Endothelial cell of umbilical vein (primary cell): ENCODE measurements around the gene UBE2I. TPM values are rescaled to one million over a fixed set of nuclear protein-coding genes. Genes with fewer than 3 reads are reported as not detected.

Experiments
- BruUV-seq: library from RNA; stranded (reverse); fragments of 400-500 nt; replicated peaks from 2 replicates; lab custom pipeline; 2021; lab: Mats Ljungman, UMichigan
- CTCF ChIA-PET: fragments of 300-600, 350-600 bp; sonication (Branson Sonifier 250); formaldehyde crosslinking; loops from one replicate; lab custom pipeline; 2021; ENCODE audit warnings: antibody characterized with exemption, inconsistent platforms; lab: Charles Lee
- POLR2A ChIA-PET: fragments of 300-600, 350-600 bp; sonication (Branson Sonifier 250); formaldehyde crosslinking; loops from one replicate; lab custom pipeline; 2021; ENCODE audit warnings: antibody characterized with exemption, inconsistent platforms; lab: Charles Lee
- DNase-seq: peaks from one replicate; pipeline ENCODE4 v3.0.0-alpha.2; 2011; ENCODE audit warnings: low read depth, low spot score
- FAIRE-seq: peaks from 2 replicates; lab custom pipeline; 2011; peaks lifted over from hg19 to GRCh38; lab: Jason Lieb, UNC
- H2AFZ ChIP-seq: 2 replicates; pipeline ENCODE4 v1.6.0; 2012; ENCODE audit warnings: low read depth, low read length, control low read depth, inconsistent platforms
- H3K27ac ChIP-seq: 2 replicates; pipeline ENCODE4 v1.5.1; 2011; ENCODE audit warnings: low read depth, mild to moderate bottlenecking, control low read depth, low read length, moderate library complexity; ENCODE audit not compliant: insufficient read depth
- H3K27me3 ChIP-seq, 2 experiments: 2 replicates each; pipeline versions ENCODE4 v1.6.0 to v1.6.1; 2011; ENCODE audit warnings: low read length in 2 of 2, mixed read lengths in 1 of 2; ENCODE audit not compliant: control insufficient read depth in 2 of 2, insufficient read depth in 2 of 2
- H3K36me3 ChIP-seq, 2 experiments: 2 replicates in 1 of 2; 3 replicates in 1 of 2; pipeline ENCODE4 v1.5.1; 2011; ENCODE audit warnings: low read length in 2 of 2, mild to moderate bottlenecking in 1 of 2, moderate library complexity in 1 of 2; ENCODE audit not compliant: control insufficient read depth in 2 of 2, insufficient read depth in 2 of 2; ENCODE audit errors: extremely low read depth in 1 of 2
- H3K4me1 ChIP-seq: 3 replicates; pipeline ENCODE4 v1.5.1; 2011; ENCODE audit warnings: mild to moderate bottlenecking, low read length; ENCODE audit not compliant: control insufficient read depth, insufficient read depth; ENCODE audit errors: extremely low read depth
- H3K4me2 ChIP-seq: 2 replicates; pipeline ENCODE4 v1.6.1; 2011; ENCODE audit warnings: low read length, control low read depth, mixed read lengths; ENCODE audit not compliant: insufficient read depth
- H3K4me3 ChIP-seq, 3 experiments: fragments of 200-600 bp in 1 of 3; sonication (generic), shearing (Covaris generic) in 1 of 3; replicated peaks in 1 of 3; 2 replicates each; pipeline ENCODE4 v1.5.1; 2011 to 2016; ENCODE audit warnings: control low read depth in 3 of 3, low read length in 3 of 3, mild to moderate bottlenecking in 2 of 3, inconsistent platforms in 1 of 3, low read depth in 1 of 3, moderate library complexity in 1 of 3; ENCODE audit not compliant: insufficient read depth in 1 of 3
- H3K79me2 ChIP-seq: 2 replicates; pipeline ENCODE4 v1.6.0; 2012; ENCODE audit warnings: low read length, inconsistent platforms; ENCODE audit not compliant: control insufficient read depth, insufficient read depth
- H3K9ac ChIP-seq: replicated peaks from 2 replicates; pipeline ENCODE3; 2011; ENCODE audit warnings: low read length, control low read depth; ENCODE audit not compliant: insufficient read depth; ENCODE audit errors: extremely low read depth
- H3K9me1 ChIP-seq: replicated peaks from 3 replicates; pipeline ENCODE4 v1.6.0; 2011; ENCODE audit warnings: mild to moderate bottlenecking, low read length; ENCODE audit not compliant: control insufficient read depth, insufficient read depth; ENCODE audit errors: extremely low read depth
- H3K9me3 ChIP-seq: replicated peaks from 2 replicates; pipeline ENCODE4 v1.5.1; 2012; ENCODE audit warnings: low read length, inconsistent platforms; ENCODE audit not compliant: control insufficient read depth, insufficient read depth
- H4K20me1 ChIP-seq: replicated peaks from 2 replicates; pipeline ENCODE3; 2011; ENCODE audit warnings: mild to moderate bottlenecking, low read length; ENCODE audit not compliant: control insufficient read depth, insufficient read depth; ENCODE audit errors: extremely low read depth
- CTCF ChIP-seq, 2 donors: IDR thresholded peaks; 1 replicate in 1 of 2; 2 replicates in 1 of 2; pipeline ENCODE4 v1.5.1; 2011; ENCODE audit warnings: low read length in 2 of 2, mild to moderate bottlenecking in 2 of 2, moderate library complexity in 2 of 2, control low read depth in 1 of 2, inconsistent platforms in 1 of 2, low read depth in 1 of 2; ENCODE audit not compliant: insufficient read depth in 1 of 2; ENCODE audit errors: extremely low read depth in 1 of 2
- EZH2 ChIP-seq: IDR thresholded peaks from 2 replicates; pipeline ENCODE4 v1.6.1; 2012; ENCODE audit warnings: borderline replicate concordance, low read depth, mild to moderate bottlenecking, moderate library complexity, low read length, inconsistent platforms; ENCODE audit not compliant: severe bottlenecking
- FOS ChIP-seq: IDR thresholded peaks from 2 replicates; pipeline ENCODE4 v1.6.1; 2011; ENCODE audit warnings: mild to moderate bottlenecking, low read length, moderate library complexity, borderline replicate concordance; ENCODE audit not compliant: insufficient read depth
- GATA2 ChIP-seq: IDR thresholded peaks from 2 replicates; pipeline ENCODE4 v1.7.0; 2011; ENCODE audit warnings: low read depth, mild to moderate bottlenecking, moderate library complexity, mixed read lengths, low read length; ENCODE audit not compliant: insufficient read length, insufficient read depth
- JUN ChIP-seq: IDR thresholded peaks from 2 replicates; pipeline ENCODE4 v1.6.1; 2011; ENCODE audit warnings: borderline replicate concordance, low read depth; ENCODE audit not compliant: insufficient read length, insufficient read depth
- MAX ChIP-seq: IDR thresholded peaks from 2 replicates; pipeline ENCODE4 v1.6.1; 2011; ENCODE audit not compliant: insufficient read depth, insufficient read length
- MYC ChIP-seq: IDR thresholded peaks from one replicate; pipeline ENCODE4 v1.6.1; 2011; ENCODE audit warnings: mild to moderate bottlenecking, low read depth, low read length
- POLR2A ChIP-seq: IDR thresholded peaks from 2 replicates; pipeline ENCODE4 v1.6.1; 2012; ENCODE audit warnings: low read depth, mild to moderate bottlenecking, control low read depth, low read length
- POLR2AphosphoS5 ChIP-seq: IDR thresholded peaks from 2 replicates; pipeline ENCODE4 v1.6.1; 2012; ENCODE audit warnings: low read depth, mild to moderate bottlenecking, control low read depth, low read length, moderate library complexity; ENCODE audit not compliant: insufficient read depth
- dilution Hi-C: fragments of 300-500 bp; cut with MboI; formaldehyde crosslinking; loops from one replicate; pipeline ENCODE4 v1.15.0; 2019; ENCODE audit warnings: low sequenced_read_pairs; ENCODE audit not compliant: extremely low pct_ligation_motif_present
- intact Hi-C: fragments of 100-400 bp; cut with micrococcal nuclease; formaldehyde crosslinking; loops from one replicate; pipeline ENCODE4 v1.10.0; 2022
- polyA plus RNA-seq, 4 experiments: library from polyadenylated mRNA; depleted of rRNA in 3 of 4; stranded (reverse) in 3 of 4; unstranded in 1 of 4; fragments of >200 nt; gene quantifications; 2 replicates each; pipeline versions ENCODE4 v1.2.1 to v1.2.3, GENCODE V29; 2011 to 2012; ENCODE audit warnings: missing spikeins in 1 of 4
- total RNA-seq: library from RNA; stranded (reverse); gene quantifications from 2 replicates; pipeline ENCODE4 v1.2.3, GENCODE V29; 2021

Gene UBE2I
- total and polyA plus RNA-seq, 2 donors (not counting 3 experiments of a cell fraction or from before 2014, with no cell fraction given): 122 to 233 TPM

GRCh38 chr16:1336619-1337018, 27.2 kb downstream of the UBE2I start:
- CTCF ChIA-PET: interaction anchor here (1.0 to 1.3 kb wide), 2 partner anchors 10 to 52 kb away, joined by 3 read pairs; no protein-coding TSS in a partner anchor
- Histone ChIP-seq H3K9me3 (no peaks in the 10 kb centered on the region), H3K9ac (no peak overlapping the region), H3K4me3 (no peak overlapping the region), H3K9me1 (no peaks in the 10 kb centered on the region), H3K4me1 (peaks cover 9% of the 10 kb centered on the region), H3K4me2 (no peak overlapping the region), H3K27me3 (peaks cover 30 to 39% of the 10 kb centered on the region in 2 experiments), H4K20me1 (no peaks in the 10 kb centered on the region), H3K79me2 (no peaks in the 10 kb centered on the region), H3K36me3 (no peaks in the 10 kb centered on the region), H2AFZ (no peak overlapping the region), H3K27ac (no peak overlapping the region)
- dilution Hi-C loops (no loop called here), intact Hi-C loops (no loop called here)
- BruUV-seq: no TSS peak
- FAIRE-seq: no peak
- POLR2A ChIA-PET: no interaction called here
- TF ChIP-seq FOS: no peak
- no peak for TF ChIP-seq GATA2
- DNase-seq: no peak

- H3K79me2 ChIP-seq: no peaks in the 10 kb centered on the region
- H3K36me3 ChIP-seq: no peaks in the 10 kb centered on the region
- FAIRE-seq: no peak
- no peak overlapping the region for H3K4me3 ChIP-seq
- intact Hi-C loops: no loop called here
- no peaks in the 10 kb centered on the region for H3K9me3 ChIP-seq
- TF ChIP-seq JUN (no peak), MYC (no peak), CTCF (IDR thresholded peaks at IDR 0.05; ENCODE audit: extremely low read depth in 1 of 2, insufficient read depth in 1 of 2, low read depth in 1 of 2, low read length in 2 of 2) (no peak), MAX (no peak), GATA2 (no peak), POLR2AphosphoS5 (no peak), FOS (no peak), POLR2A (no peak), EZH2 (no peak)
- no peak overlapping the region for H3K9ac ChIP-seq
- H3K4me2 ChIP-seq: no peak overlapping the region
- H4K20me1 ChIP-seq: no peaks in the 10 kb centered on the region
- BruUV-seq: no TSS peak
- POLR2A ChIA-PET: no interaction called here
- H2AFZ ChIP-seq: no peak overlapping the region
- no peak overlapping the region for H3K27ac ChIP-seq
- H3K4me1 ChIP-seq: peaks cover under 1% of the 10 kb centered on the region
- DNase-seq: no peak
- dilution Hi-C loops: no loop called here
- CTCF ChIA-PET: interaction anchor here (0.6 to 1.3 kb wide), 3 partner anchors 25 to 68 kb away, joined by 3 to 4 read pairs (median 3); no protein-coding TSS in a partner anchor
- peaks cover 21 to 31% of the 10 kb centered on the region in 2 experiments for H3K27me3 ChIP-seq
- no peaks in the 10 kb centered on the region for H3K9me1 ChIP-seq
Measured at GRCh38 chr16:1337486-1337885, 28.1 kb downstream of the UBE2I start.
